Daoy (cell line): Measurements from ENCODE around the gene TMEM51. TPM values are rescaled to one million over a fixed set of nuclear protein-coding genes. Genes with fewer than 3 reads are reported as not detected.
A peak's percentile ranks its signal among the peaks of the same experiment; 100 is the strongest.

Experiments
- DNase-seq: peaks from one replicate; pipeline ENCODE4 v3.0.0-alpha.2; 2015; ENCODE audit warnings: low read depth
- total RNA-seq: library from RNA; depleted of rRNA; stranded (reverse); fragments of >200 nt; shearing (Covaris generic); gene quantifications from 2 replicates; pipeline ENCODE4 v1.2.3, GENCODE V29; 2014; rRNA removed

The TMEM51 gene
- total RNA-seq, 1 experiment from 2014 or later = 18.4 TPM

DNA sequence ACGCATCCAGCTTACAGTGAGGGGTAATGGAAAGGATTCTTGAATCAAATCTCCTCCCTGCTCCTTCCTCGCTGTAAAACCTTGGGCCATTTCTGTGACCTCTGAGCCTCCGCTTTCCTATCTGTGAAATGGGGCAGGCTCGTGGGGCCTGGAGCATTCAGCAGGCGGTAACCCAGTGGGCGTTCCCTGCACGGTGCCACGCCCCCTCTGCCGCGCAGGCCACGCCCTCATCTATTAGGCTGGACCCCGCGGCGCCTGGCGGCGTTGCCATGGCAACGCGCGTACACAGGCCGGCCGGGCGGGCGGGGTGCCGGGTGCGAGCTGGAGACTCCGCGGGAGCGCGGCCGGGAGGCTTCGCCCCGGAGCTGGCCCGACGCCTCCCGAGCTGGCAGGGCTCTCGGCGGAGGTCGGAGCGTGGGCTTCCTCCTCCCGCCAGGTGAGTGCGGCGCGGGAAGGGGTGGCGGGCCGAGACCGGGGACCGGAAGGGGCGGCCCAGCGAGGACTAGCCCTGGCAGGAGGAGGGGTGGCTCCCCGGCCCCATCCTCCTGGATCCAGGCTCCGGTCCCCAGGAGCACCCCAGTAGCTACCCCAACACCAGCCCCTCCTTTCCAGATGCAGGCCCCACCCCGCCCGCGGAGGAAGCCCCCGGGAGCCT, 93.5 kb downstream of the TMEM51 start, which contains the start of gene FHAD1:
TSS of gene FHAD1 (plus strand) at position 264 of the 655 bp plus-strand sequence. CDS start 4,562 bp downstream, outside the sequence.
- DNase-seq = peak; percentile 90

DNA sequence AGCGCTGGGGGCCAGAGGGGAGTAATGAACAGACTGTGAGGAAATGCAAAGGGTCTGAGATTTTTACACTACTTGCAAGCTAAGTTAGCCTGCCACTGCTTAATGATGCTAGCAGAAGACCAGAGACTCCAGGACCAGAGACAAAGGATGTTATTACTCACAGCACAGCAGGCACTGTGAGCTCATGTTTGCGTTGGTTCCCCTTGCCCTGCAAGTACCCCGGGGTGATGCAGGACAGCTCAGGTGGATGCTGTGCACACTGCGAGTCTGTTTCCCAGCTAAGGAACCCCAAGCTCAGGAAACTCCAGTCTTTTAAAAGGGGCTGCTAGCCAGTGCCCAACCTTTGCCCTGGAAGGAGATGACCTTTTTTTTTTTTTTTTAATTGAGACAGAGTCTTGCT, 94.7 kb downstream of the TMEM51 start:
- DNase-seq = no peak

- DNase-seq = peak; percentile 57
These were observed 95.5 kb downstream of the TMEM51 start for GRCh38 chr1:15249081-15249480.

DNA sequence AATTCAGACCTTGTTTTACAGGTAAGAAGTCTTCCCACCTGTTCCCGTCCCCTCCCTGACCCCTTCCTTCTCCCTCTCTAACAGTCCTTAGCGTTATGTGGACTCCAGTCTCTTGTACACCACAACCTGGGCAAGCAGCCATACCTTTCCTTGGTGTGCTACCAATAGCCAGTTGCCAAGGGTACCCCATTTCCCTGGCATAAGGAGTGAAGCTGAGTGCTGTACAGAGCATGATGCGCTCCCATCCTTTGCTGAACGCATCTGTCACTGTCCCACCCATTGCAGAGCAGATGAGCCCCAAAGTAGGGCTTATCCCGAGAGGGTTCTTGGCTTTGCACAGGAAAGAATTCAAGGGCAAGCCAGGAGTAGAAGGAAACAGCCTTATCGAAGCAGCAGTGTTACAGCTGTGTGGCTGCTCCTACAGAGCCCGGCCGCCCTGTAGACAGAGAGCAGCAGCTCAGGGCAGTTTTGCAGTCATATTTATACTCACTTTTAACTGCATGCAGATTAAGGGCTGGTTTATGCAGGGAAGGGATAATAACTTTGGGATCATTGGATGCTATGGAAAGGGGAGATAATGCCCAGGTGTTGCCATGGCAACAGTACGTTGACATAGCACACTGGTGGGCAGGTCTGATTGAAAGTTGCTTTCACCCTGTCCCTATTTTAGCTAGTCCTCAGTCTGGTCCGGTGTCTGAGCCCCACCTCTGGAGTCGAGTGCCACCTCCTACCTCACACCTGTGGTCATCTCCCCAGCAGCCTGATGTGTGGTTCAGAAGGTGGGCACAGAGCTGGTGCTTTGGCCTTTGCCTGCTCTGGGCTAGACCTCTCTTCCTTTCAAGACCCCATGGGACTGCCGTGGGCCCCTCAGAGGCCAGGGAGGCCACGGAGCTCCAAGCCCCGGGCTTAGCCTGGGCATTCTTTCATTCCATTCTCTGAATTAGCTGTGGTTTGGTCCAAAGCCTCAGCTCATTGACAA, 98.6 kb downstream of the TMEM51 start:
- no peak for DNase-seq

- no peak for DNase-seq
These were observed 101.0 kb downstream of the TMEM51 start for GRCh38 chr1:15254559-15254958.

DNA sequence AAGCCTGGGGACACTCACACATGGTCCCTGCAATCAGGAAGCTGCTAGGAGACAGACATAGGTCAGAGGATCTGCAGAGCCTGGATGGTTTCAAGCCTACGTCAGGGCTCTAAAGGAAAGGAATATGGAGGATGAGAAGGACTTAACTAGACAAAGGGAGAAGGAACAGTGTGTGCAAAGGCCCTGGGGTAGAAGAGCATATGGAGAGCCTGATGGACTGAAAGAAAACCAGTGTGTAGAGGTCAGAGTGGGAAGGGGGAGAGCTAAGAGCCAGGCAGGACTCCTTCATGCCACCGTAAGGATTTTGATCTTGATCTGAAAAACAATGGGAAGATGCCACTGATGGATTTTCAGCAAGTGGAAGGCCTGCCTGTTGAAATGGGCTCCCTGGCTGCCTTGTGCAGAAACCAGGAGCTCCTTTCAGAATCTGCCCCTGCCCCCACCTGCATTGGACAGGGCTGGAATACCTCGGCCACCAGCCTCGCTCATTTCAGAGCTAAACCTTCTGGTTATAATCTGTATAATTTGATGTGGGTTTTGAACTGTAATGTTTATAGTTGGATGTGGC, 102.1 kb downstream of the TMEM51 start:
- DNase-seq = no peak

DNA sequence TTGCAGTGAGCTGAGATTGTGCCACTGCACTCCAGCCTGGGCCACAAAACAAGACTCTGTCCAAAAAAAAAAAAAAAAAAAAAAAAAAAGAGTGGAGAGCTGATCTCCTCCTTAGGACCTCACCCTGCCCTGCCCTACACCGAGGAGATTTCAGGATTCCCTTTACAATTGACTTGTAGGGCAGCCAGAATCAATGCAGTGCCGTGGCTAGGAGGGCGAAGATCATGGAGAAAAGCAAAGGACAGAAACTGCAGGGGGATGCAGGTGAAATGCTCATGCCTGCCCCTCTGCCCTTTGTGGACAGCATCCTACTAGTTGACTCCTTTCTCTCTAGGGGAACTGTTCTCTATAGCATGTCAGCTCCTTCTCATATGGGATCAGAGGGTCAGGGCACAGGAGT, 103.0 kb downstream of the TMEM51 start:
- DNase-seq = no peak

DNA sequence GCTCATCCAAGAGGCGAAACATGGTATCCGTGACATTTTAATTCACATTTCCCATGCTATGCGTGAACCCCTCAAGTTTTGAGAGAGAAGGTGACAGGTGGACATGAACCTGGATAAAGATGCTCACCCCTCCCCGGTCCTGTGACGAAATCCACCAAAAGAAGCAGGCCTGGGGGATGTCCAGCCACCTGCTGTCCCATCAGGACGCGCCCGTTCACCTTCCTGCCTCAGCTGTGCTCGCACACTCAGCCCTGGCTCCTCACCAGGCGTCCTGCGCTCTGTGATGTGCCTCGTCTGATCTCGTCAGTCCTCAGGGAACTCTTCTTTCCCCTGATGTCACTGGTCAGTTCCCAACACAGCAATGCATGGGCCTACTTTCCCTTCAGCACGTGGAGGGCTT, 103.8 kb downstream of the TMEM51 start:
- DNase-seq = no peak

GRCh38 chr1:15258833-15259621, 105.5 kb downstream of the TMEM51 start:
- DNase-seq = no peak

- DNase-seq = no peak
These were observed 106.1 kb downstream of the TMEM51 start for GRCh38 chr1:15259622-15260007.

- peak; percentile 77 for DNase-seq
These were observed 107.0 kb downstream of the TMEM51 start for GRCh38 chr1:15260418-15261154.

GRCh38 chr1:15261155-15262002, 107.8 kb downstream of the TMEM51 start:
- DNase-seq = peak; percentile 74

DNA sequence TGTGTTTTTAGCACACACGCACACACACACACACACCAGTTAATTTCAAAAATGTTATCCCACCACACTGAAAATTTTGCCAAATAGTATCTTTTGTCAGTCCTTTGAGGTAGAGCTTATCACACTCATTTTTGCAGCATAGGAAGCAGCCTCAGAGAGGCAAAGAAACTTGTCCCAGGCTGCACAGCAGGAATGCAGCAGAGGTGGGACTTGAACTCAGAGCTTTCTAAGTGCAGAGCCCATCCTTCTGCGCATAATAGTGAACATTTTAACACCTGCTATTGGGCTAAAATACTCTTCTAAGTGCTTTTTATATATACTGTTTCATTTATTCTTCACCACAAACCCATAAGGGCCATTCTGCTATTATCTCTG, 108.4 kb downstream of the TMEM51 start:
- DNase-seq = no peak

- DNase-seq = no peak
These were observed 109.2 kb downstream of the TMEM51 start for GRCh38 chr1:15262706-15263105.

- no peak for DNase-seq
These were observed 111.2 kb downstream of the TMEM51 start for GRCh38 chr1:15264769-15265168.

Other genes starting within 250 kb of the TMEM51 start
- gene FHAD1, start 93.5 kb downstream of the TMEM51 start, total RNA-seq = 1.0 and 4.8 TPM in 2 replicates